Nephron progenitor cell (in vitro differentiated cells): Measurements from ENCODE around the gene AMPD3.

Experiments
- DNase-seq: peaks from one replicate; pipeline ENCODE4 v3.0.0; 2021
- H3K27ac Mint-ChIP-seq: 2 replicates; pipeline ENCODE4 v1.8.0; 2021; ENCODE audit warnings: mild to moderate bottlenecking, moderate library complexity, mixed read lengths
- H3K27me3 Mint-ChIP-seq: 2 replicates; pipeline ENCODE4 v1.8.0; 2021; ENCODE audit warnings: mild to moderate bottlenecking, low read depth, mixed read lengths; ENCODE audit not compliant: poor library complexity
- H3K36me3 Mint-ChIP-seq: 2 replicates; pipeline ENCODE4 v1.8.0; 2021; ENCODE audit warnings: low read depth, mixed read lengths
- H3K4me1 Mint-ChIP-seq: 2 replicates; pipeline ENCODE4 v1.8.0; 2021; ENCODE audit warnings: mixed read lengths
- H3K4me3 Mint-ChIP-seq: 2 replicates; pipeline ENCODE4 v1.8.0; 2021; ENCODE audit warnings: mild to moderate bottlenecking, moderate library complexity, mixed read lengths
- H3K9me3 Mint-ChIP-seq: 2 replicates; pipeline ENCODE4 v1.8.0; 2021; ENCODE audit warnings: mild to moderate bottlenecking, moderate library complexity, mixed read lengths
- CTCF ChIP-seq: fragments of 200-600 bp; sonication (generic); IDR thresholded peaks from 2 replicates; pipeline ENCODE4 v1.5.0; 2021; ENCODE audit warnings: antibody characterized with exemption

AMPD3 gene

GRCh38 chr11:10476927-10477689 is 22.0 kb downstream of the AMPD3 start:
- no peak for DNase-seq
- H3K27ac Mint-ChIP-seq: no peak overlapping the region
- peaks cover 25% of the 10 kb centered on the region for H3K4me1 Mint-ChIP-seq
- H3K27me3 Mint-ChIP-seq: peaks cover 5% of the 10 kb centered on the region
- H3K9me3 Mint-ChIP-seq: no peaks in the 10 kb centered on the region
- no peak overlapping the region for H3K4me3 Mint-ChIP-seq
- no peak for TF ChIP-seq CTCF
- peaks cover 4% of the 10 kb centered on the region for H3K36me3 Mint-ChIP-seq

GRCh38 chr11:10477690-10478046 is 22.6 kb downstream of the AMPD3 start:
- Mint-ChIP-seq H3K9me3 (no peaks in the 10 kb centered on the region), H3K4me3 (no peak overlapping the region), H3K27me3 (peaks cover 5% of the 10 kb centered on the region), H3K4me1 (peaks cover 25% of the 10 kb centered on the region), H3K36me3 (peaks cover 4% of the 10 kb centered on the region), H3K27ac (no peak overlapping the region)
- DNase-seq: no peak
- TF ChIP-seq CTCF: no peak

- TF ChIP-seq CTCF: no peak
- Mint-ChIP-seq H3K4me3 (no peak overlapping the region), H3K27me3 (peaks cover 5% of the 10 kb centered on the region), H3K36me3 (peaks cover 4% of the 10 kb centered on the region), H3K4me1 (peaks cover 25% of the 10 kb centered on the region), H3K9me3 (no peaks in the 10 kb centered on the region), H3K27ac (no peak overlapping the region)
- no peak for DNase-seq
These were observed 23.0 kb downstream of the AMPD3 start for GRCh38 chr11:10478066-10478465.

GRCh38 chr11:10478574-10479550 is 23.8 kb downstream of the AMPD3 start:
- Mint-ChIP-seq H3K4me1 (peaks cover 25% of the 10 kb centered on the region), H3K4me3 (no peak overlapping the region), H3K27ac (peak overlapping the region; percentile 12), H3K9me3 (no peaks in the 10 kb centered on the region), H3K36me3 (peaks cover 4% of the 10 kb centered on the region), H3K27me3 (peaks cover 5% of the 10 kb centered on the region)
- DNase-seq: no peak
- TF ChIP-seq CTCF: no peak

- Mint-ChIP-seq H3K27ac (no peak overlapping the region), H3K27me3 (peaks cover 5% of the 10 kb centered on the region), H3K4me3 (no peak overlapping the region), H3K4me1 (peaks cover 25% of the 10 kb centered on the region), H3K9me3 (no peaks in the 10 kb centered on the region), H3K36me3 (no peaks in the 10 kb centered on the region)
- TF ChIP-seq CTCF: no peak
- no peak for DNase-seq
These were observed 25.0 kb downstream of the AMPD3 start for GRCh38 chr11:10480026-10480425.
